HG03565 (cell line): ENCODE data around the gene KCNK18.
"Not testable (repeated sequence)": the region's sequence is repeated elsewhere in the genome, so short reads cannot be mapped to it uniquely, and the experiment has no call there.

Source experiments
- ATAC-seq: cut with Tn5 transposase; IDR thresholded peaks from one replicate; pipeline ENCODE4 v1.9.1; 2021; ENCODE audit warnings: mild to moderate bottlenecking, moderate library complexity; ENCODE audit not compliant: unreplicated experiment

The KCNK18 gene

DNA sequence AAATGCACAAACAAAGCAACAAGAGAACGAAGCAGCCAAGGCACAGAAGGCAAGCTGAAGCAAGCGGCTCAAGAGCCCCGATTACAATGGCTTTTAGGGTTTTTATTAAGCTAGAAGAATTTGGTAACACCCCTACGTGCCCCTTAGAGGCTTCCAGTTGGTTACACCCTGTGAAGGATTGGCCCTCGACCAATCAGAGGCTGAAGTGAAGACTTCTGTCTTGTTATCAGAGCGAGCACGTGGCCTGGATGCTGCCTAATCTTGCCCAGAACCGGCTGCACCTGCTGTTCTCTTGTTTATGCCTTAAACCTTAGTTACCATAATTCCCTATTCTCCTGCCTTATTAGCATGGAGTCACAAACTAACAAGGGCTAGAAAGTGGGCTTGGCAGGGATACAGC, 21.4 kb downstream of the KCNK18 start:
- no peak for ATAC-seq

DNA sequence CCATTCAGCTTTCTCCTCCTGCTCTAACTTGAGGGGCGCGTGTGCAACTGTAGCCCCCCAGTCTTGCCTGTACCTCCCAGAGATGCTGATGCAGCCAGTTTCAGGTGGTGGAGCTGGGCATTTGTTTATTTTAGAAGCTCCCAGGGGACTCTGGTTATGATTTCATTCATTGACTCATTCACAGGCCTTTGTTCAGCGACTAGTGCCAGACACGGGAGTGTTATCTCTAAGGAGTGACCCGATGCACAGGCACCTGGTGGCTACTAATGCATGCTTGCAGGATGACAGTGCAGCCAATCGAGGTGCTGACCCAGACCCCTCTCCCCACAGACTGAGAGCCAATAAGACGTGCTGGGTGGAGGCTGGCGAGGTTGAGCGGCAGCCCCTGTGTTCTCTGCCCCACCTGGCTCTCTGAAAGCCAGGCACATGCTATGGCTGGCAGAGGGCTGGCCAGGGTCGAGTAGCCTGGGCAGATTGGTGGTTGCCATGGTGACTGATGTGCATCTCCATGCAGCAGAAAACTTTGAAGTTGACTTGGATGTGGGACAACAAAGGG, 23.9 kb downstream of the KCNK18 start:
- no peak for ATAC-seq

DNA sequence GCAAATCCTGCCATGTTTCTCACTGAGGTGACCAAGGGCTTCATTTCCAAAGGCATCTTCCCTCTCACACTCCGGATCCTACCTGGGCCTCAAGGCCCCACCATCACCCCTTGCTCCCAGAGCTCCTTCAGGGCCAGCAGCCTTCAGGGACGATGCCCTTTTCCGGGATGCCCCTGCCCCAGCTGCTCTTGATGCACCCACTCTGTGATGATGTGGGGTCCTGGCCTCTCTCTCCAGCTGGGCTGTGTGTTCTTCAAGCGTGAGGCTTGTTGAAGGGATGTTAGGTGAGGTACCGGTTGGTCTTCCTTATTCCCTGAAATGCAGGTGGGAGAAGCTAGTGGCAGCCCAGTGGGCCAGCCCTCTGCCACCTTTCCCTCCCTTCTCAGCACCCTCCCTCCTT, 25.3 kb downstream of the KCNK18 start:
- ATAC-seq: no peak

DNA sequence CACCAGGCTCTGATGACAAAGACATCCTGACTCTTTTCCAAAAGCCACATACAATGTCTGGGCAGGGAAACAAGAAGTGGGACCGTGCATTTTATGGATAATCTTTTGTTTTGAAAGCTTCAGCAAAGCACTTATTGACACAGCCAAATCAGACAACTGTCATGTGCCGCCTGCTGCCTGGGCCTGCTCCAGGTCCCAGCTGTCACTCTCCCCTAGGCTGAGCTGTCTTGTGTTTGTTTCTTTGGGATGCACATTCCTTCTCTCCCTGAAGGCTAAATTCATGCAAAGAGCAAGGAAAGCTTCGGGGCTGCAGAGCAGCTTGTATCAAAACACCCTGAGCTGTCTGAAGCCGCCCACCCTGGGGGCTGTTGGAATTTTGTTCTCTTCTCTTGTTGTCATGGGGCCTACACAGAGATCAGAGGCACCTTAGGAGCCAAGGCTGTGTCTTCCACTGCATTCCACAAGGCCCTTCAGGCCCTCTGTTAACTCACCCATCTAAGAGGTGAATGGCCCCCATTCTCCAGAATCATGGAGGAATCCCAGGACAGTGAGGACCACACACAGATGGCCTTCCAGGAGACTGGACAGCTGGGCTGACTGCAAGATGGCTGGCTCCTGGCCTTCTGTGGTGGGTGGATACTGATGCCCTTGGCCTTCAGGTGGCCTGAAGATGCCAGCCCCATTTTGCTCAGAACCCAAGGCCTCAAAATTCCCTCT, 25.8 kb downstream of the KCNK18 start:
- no peak for ATAC-seq

DNA sequence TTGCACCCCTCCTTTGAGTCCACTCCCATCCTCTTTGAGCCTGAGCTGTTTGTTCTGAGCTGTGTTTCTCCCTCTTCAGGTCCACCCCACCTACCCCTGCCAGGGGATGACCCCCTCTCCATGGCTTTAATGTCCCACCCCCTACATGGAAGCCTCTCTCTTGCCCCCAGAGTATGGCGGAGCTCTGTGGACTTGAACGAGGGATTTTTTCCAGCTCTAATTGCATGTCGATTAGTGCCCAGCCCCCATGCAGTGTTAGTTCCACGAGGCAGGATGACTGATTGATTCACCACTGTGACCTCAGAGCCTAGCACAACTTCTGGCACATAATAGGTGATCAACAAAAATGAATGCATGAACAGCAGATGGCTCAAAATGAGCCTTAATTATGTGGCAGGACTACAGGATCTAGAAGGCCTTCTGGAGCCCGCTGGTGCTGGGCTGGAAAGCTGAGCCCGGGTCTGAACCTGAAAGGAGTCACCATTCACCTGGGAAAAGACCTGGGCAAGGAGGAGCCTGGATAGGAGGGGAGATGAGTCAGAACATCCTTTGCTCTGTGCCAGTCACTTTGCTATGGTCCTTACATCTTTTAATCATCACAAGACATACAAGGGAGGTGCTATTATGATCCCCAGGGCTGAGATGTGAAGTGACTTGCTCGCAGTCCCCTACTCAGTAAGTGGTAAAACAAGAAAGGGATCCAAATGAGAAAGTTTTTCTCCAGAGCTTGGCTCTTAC, 26.6 kb downstream of the KCNK18 start:
- no peak for ATAC-seq

DNA sequence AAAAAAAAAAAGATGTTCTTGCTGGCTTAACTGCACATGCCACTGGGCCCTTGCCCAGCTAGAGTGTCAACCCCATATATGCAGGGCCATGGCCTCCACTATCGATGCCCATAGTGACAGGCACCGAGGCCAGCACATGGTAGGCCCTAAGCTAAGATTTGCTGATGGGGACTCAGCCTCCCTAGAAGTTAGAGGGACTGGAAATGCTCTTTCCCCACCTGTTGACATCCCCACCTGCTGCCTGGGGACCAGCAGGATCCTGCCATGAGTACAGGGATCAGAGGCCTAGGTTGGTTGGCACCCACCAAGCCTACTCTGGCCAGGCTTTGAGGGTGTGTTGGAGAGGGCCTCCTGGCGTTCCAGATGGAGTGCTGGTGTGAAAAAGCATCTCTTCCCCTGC, 27.6 kb downstream of the KCNK18 start:
- ATAC-seq: no peak

DNA sequence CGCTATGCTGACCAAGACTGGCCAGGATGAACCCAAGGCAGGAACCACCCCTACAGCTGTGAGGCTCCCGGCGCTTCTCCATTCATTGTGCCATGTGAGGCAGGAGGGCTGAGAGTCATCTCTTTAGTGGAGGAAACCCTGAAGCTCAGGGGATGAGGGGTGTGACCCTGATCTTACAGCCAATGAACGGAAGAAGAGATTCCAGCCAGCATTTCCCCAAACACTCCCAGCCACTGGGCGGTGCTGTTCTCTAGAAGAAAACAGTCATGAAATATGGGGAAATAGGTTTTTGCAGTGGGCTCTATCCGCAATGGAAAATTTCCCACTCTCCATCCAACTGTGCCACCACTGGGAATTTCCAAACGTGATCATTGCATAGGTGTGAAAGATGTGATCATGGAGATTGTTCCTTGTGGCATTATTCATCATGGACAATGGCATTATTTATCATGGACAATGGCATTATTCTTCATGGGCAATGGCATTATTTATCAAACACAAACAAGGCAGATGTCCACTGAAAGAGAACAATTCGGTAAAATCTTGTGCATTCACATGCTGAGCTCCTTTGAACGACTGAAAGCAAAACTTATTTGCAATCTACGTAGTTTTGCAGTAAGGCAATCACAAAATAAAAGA, 29.6 kb downstream of the KCNK18 start:
- no peak for ATAC-seq

DNA sequence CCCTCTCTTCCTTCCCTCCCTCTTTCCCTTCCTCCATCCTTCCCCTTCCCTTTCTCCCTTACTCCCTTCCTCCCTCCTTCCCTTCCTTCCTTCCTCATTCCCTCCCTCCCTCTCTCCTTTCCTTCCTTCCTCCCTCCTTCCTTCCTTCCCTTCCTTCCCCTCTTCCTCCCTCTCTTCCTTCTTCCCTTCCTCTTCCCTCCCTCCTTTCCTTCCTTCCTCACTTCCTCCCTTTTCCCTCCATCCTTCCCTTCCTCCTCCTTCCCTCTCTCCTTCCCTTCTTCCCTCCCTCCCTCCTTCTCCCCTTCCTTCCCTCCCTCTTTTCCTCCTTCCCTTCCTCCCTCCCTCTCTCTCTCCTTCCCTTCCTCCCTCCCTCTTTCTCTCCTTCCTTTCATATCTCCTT, 30.9 kb downstream of the KCNK18 start:
- ATAC-seq: no peak

DNA sequence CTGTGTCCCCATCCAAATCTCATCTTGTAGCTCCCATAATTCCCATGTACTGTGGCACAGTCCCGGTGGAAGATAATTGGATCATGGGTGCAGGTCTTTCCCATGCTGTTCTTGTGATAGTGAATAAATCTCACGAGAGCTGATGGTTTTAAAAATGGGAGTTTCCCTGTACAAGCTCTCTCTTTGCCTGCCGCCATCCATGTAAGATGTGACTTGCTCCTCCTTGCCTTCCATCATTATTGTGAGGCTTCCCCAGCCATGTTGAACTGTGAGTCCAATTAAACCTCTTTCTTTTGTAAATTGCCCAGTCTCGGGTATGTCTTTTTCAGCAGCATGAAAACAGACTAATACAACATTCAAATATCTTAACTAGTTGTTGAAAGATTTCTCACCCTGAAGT, 32.8 kb downstream of the KCNK18 start:
- ATAC-seq: not testable (repeated sequence)

DNA sequence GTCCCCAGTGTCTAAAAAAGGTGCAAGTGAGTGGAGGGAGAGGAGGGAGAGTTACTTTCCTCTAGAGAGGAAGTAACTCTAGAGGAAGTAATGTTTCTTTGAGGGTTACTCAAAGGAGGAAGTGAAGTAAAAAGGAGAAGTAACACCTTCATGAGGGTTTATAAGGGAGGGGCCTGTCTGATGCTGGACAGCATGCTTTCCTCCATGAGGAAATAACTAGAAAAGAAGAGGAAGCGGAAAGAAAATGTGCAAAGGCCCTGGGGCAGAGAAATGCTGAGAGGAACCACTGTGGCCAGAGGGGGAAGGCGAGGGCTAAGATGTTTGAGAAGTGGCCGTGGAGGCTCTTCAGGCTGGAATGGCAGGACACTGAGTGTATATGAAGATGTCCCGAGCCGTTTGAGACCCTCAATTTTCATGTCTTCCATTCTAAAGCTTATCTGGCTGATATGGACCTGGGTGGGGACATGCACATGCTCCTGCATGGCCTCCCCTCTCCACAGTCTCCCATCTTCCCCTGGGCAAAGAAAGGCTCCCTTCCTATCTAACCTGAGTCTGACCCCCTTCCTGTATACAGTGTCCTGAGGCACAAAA, 40.2 kb downstream of the KCNK18 start:
- peak; percentile 53 for ATAC-seq

DNA sequence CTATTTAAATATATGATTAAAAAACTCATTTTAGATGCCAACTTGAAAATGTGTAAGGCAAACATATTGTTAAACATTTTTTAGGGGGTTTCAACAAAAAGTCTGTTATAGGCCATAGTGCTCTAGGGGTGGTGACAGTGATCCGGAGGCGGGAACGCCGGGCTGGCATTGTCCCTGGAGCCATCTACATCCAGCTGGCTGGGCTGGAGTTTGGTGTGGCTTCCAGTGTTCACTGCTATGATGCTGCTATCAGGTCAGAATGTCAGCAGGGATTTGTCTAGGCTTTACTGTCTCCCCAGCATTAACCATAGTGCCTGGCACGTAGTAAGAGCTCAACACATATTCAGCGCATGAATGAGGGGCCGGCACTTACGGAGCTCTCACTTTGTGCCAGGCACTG, 41.8 kb downstream of the KCNK18 start:
- ATAC-seq: no peak

DNA sequence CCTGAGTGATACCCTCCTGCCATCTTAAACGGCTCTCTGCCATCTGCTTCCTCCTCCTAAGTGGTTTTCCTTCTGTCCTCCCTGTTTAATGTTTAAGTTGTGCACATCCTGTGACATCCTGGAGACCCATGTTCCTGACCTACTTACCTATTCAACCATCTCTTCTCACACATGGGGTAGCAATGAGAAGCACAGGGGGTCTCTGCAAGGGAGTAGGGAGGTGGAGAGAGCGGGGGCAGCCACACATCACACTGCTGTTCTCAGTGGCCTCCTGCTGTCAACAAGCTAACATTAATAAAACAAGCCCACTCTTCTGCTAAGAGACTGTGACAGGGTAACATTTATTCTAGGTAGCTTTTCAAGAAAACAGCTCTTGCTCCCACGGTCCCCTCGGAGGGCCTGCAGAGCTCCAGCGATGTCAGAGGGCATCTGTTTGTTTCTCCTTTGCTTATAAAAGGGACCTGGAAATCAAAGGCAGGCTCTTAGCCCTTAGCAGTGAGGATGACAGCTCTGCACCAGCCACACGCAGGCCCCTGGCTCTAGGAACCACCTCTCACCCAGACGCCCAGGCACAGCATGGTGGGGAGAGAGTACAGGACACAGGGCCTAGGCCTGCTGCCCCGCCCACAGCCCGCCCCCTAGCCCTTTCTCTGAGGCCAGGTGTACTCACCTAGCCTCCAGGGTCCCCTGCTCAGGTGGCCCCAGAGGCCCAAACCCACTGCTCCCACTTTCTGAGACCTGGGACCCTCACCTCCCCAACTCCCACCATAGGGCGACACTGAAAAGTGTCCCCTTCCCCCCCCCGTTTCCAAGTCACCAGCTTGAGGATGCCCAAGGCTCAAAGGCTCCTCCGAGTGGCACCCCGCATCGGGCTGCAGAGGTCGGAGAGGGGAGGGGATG, 42.7 kb downstream of the KCNK18 start:
- no peak for ATAC-seq

DNA sequence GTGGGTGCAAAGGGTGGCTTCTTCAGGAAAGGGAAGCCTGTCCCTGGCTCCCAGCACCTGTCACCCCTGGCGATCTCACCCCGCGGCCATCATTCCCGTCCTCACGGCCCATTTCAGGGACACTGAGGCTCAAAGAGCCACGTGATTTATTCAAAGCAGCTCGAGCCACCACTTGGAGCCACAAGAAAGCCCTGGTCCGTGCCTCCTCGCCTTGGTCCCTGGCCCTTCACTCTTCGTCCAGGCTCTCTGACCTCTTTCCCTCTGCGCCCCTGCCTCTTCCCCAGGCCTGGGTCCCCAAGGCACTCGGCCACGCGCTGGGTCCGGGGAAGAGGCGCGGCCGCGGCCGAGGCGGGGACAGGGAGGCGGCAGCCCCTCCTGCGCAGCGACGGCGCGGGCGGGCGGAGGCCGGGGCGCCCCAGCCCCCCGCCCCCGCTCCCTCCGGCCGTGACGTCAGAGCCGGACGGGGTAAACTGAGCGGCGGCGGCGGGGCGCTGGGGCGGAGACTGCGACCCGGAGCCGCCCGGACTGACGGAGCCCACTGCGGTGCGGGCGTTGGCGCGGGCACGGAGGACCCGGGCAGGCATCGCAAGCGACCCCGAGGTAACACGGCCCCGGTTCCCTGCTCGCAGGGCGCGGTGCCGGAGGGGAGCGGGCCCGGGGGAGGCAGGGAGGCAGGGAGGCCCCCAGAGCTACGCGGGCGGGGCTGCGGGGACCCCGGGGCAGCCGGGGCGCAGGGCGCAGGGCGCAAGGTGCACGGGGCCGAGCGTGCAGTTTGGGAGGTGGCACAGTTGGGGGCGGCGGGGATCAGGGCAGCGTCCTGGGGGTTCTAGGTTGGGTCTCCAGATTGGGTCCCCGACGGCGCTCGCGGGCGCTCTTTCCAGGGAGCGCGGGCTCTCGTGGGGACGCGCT, 43.6 kb downstream of the KCNK18 start, which contains the start of gene SLC18A2:
TSS of gene SLC18A2 (plus strand) at position 494 of the 909 bp plus-strand sequence. CDS start 580 bp downstream, outside the sequence.
- ATAC-seq: no peak

DNA sequence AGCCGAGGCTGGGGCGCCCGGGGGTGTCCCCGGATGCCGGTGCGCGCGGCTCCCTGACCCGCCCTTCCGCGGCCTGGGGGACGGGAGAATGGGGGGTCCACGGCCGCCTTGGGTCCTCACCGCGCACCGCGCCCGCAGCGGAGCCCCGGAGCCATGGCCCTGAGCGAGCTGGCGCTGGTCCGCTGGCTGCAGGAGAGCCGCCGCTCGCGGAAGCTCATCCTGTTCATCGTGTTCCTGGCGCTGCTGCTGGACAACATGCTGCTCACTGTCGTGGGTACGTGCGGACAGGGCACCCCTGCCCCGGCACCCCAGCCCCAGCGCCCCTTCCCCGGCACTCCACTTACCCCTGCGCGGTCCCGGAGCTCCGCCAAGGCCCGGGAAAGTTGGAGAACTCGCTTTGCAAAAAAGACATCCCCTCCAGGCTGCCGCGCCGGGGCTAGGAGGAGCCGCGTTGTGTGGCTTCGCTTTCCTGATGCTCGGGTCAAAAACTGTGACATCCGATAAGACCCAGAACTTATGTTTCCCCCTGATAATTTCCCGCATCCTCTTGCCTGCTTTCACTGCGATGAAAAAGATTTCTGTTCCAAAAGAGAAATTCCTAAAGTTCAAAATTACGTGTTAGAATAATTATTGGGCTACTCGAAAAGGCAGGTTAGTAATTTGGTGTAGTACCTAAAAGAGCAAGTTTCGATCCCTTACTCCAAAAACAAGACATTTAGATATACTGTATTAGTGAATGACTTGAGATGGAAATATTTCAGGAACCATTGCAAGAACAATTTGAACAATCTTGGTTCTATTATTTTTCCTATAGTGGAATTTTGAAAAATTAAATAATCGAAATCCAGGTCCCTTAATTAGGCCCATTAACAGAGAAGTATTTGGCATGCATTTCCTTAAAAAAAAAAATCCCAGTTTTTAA, 44.5 kb downstream of the KCNK18 start:
- ATAC-seq: no peak

DNA sequence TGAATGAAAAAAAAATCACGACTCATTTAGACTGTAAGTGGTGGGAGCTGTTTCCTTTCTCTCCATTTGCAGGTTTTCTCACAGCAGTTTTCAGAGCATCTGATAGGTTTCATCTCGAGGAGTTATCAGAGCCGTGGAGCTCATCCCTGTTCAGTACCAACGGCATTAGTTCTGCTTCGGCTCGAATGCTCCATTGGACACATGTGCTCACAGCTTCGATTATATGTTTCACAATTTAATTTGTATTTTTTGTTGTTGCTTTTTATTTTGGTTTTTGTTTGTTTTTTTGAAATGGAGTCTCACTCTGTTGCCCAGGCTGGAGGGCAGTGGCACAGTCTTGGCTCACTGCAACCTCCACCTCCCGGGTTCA, 45.2 kb downstream of the KCNK18 start:
- ATAC-seq: no peak

DNA sequence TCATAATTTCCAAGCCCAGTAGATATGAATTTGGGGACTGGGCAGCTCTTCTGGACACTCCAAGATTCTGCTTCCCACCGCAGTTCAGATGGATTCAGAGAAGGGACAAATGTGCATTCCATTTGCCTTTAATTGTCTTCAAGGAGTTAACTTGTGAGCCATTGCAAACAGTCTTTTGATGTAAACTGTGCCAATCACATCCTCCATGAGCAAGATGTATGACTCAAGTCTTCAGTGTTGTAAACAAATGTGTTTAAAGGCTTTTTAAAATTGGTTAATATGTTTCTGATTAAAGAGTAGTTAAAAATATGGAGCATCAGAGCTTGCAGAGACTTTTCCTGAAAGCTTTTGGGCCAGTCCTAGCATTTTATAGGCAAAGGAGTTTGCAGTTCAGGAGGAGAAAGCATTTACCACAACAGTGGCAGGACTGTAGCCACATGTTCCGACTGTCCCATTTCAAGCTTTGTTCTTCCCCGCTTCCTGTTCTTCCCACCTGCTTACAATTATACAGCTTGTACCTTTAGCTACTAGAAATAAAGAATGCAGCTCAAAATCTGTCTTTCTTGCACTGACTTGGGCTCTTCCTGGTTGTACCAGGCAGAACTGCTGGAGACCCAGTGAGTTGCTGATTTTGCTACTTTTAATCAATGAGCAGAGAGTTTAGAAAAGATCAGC, 49.8 kb downstream of the KCNK18 start:
- ATAC-seq: no peak

DNA sequence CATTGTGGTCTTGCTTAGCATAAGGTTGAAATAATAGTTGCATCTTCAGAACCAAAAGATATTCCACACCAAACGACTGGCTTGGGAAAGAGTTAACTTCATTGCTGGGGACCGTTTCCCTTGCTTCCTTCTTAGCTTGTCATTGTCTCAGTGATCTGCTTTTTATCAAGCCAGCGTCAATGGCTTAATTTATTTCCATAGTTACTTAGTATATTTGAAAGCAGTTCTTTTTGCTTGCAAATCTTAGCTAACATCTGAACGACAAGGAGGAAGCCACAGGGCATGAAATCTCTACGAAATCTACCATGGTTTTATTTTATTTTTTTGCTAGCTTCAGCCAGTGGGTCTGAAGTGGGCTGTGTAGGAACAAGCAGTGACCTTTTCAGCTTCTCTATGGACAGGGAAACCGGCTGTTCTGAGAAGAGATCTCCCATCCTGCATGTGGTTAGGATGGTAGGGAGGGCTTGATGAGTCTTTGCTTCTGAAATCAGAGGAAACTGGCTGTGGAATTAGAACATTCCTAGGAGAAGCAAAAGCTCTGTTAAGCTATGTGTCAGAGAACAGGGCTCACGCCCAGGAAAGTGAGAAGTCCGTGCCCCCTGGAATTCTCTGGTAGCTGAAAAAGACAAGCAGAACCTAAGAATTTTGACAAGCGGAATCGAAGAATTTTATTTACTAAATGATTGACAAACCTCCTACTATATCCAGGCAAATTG, 51.6 kb downstream of the KCNK18 start:
- no peak for ATAC-seq
